Measurements from ENCODE around the gene CNKSR2. TPM values are rescaled to one million over a fixed set of nuclear protein-coding genes. Genes with fewer than 3 reads are reported as not detected.

Gene CNKSR2
- total and polyA plus RNA-seq, 10 of the 15 experiments (the other 5 are each of a cell fraction or from before 2014, with no cell fraction given), result 0.02 to 0.69 (median 0.18) TPM; not detected in 4

DNA sequence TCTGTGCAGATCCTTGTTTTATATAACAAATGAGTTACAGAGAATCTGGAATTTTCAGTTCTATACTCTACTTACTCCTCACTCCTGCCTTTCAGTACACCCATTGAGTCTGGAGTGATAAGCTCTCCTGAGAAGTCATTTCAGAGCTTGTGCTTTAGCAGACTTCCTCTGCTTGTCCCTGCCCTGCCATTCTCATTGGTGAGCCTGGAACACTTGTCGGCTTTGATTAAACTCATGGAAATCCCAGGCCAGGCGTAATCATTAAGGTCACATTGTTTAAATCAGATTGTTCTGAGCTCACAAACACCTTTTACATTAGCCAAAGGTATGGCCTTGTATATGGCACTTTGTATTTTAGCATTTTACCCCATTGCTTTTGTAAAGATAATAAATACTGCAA lies 102.7 kb downstream of the CNKSR2 start:
- no peak overlapping the region for H3K4me2 ChIP-seq (ENCODE audit: control insufficient read depth, insufficient read depth)
- TF ChIP-seq NR2F1 (conservative IDR thresholded peaks at IDR 0.05), result no peak
- no peak for TF ChIP-seq SUZ12 (IDR thresholded peaks at IDR 0.05; ENCODE audit: unreplicated experiment)
- TF ChIP-seq SRF (IDR thresholded peaks at IDR 0.05; ENCODE audit: low read depth in 2 of 2, low read length in 2 of 2), result no peak
- TF ChIP-seq RB1 (IDR thresholded peaks at IDR 0.05; ENCODE audit: borderline replicate concordance), result no peak
- no peak for TF ChIP-seq MYC (IDR thresholded peaks at IDR 0.05; ENCODE audit: insufficient read depth, insufficient read length, insufficient replicate concordance, low read length, severe bottlenecking)
- TF ChIP-seq YY1 (IDR thresholded peaks at IDR 0.05; ENCODE audit: low read depth, low read length), result no peak
- no peak for TF ChIP-seq RCOR1 (conservative IDR thresholded peaks at IDR 0.05; ENCODE audit: low read depth, low read length)
- TF ChIP-seq HDAC2 (IDR thresholded peaks at IDR 0.05), result no peak
- TF ChIP-seq, protein P1, sequence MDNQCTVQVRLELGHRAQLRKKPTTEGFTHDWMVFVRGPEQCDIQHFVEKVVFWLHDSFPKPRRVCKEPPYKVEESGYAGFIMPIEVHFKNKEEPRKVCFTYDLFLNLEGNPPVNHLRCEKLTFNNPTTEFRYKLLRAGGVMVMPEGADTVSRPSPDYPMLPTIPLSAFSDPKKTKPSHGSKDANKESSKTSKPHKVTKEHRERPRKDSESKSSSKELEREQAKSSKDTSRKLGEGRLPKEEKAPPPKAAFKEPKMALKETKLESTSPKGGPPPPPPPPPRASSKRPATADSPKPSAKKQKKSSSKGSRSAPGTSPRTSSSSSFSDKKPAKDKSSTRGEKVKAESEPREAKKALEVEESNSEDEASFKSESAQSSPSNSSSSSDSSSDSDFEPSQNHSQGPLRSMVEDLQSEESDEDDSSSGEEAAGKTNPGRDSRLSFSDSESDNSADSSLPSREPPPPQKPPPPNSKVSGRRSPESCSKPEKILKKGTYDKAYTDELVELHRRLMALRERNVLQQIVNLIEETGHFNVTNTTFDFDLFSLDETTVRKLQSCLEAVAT (IDR thresholded peaks at IDR 0.05), result no peak
- TF ChIP-seq TBL1XR1 (IDR thresholded peaks at IDR 0.05; ENCODE audit: low read depth, low read length), result no peak
- no peak for TF ChIP-seq HSF1 (IDR thresholded peaks at IDR 0.05; ENCODE audit: low read depth, low read length)
- FAIRE-seq (no peak), DNase-seq (ENCODE audit: low read depth, low spot score) (no peak), ATAC-seq (no peak)
- ChIA-PET SMC1A (ENCODE audit: uncharacterized antibody, unreplicated experiment) (interaction anchor here (0.7 to 1.3 kb wide), 4 partner anchors 11 to 946 kb away, joined by 3 to 4 read pairs (median 3); no protein-coding TSS in a partner anchor), POLR2A (no interaction called here), CTCF (interaction anchor here (1.1 to 9.0 kb wide), 2 partner anchors 121 to 947 kb away, joined by 3 to 148 read pairs; no protein-coding TSS in a partner anchor), RAD21 (ENCODE audit: unreplicated experiment) (interaction anchor here (1.3 kb wide), 1 partner anchor 946 kb away, joined by 3 read pairs; no protein-coding TSS in a partner anchor)
- WGBS (ENCODE audit: insufficient coverage, insufficient replicate concordance, low lambda C conversion rate, missing lambda C conversion rate), result 24% methylated on average over 2 of the region's 2 CpGs
- no peak overlapping the region for H3K9ac ChIP-seq (ENCODE audit: control insufficient read depth, insufficient read depth, low read length)
- no peaks in the 10 kb centered on the region for H4K20me1 ChIP-seq (ENCODE audit: control insufficient read depth, insufficient read depth)
- no TSS peak for BruUV-seq (replicated peaks)
- no peak overlapping the region for H3K4me3 ChIP-seq
- H3K36me3 ChIP-seq (ENCODE audit: control insufficient read depth in 2 of 2, insufficient read depth in 2 of 2, low read length in 1 of 2), result no peaks in the 10 kb centered on the region
- no peak overlapping the region for H2AFZ ChIP-seq (ENCODE audit: control insufficient read depth, low read depth, low read length)
- in situ Hi-C loops (cut with MboI), result no loop called here
- no peak overlapping the region for H3K27ac ChIP-seq (ENCODE audit: control insufficient read depth, insufficient read depth)
- no peaks in the 10 kb centered on the region for H3K27me3 ChIP-seq (replicated peaks in 1 of 2; ENCODE audit: control insufficient read depth in 2 of 2, insufficient read depth in 2 of 2, low read length in 1 of 2)
- H3K4me1 ChIP-seq (ENCODE audit: control insufficient read depth, insufficient read depth, low read length), result no peaks in the 10 kb centered on the region
- H3K79me2 ChIP-seq (ENCODE audit: control insufficient read depth, insufficient read depth, low read length), result no peaks in the 10 kb centered on the region
- intact Hi-C loops (cut with micrococcal nuclease; ENCODE audit: unreplicated experiment), result no loop called here
- H3K9me3 ChIP-seq (replicated peaks; ENCODE audit: control insufficient read depth, insufficient read depth, low read length), result no peaks in the 10 kb centered on the region

All from GM12878 (cell line).